WTC11 (cell line): ENCODE results near the gene EGFR. TPM values are rescaled to one million over a fixed set of nuclear protein-coding genes. Genes with fewer than 3 reads are reported as not detected.

Source experiments
- ATF1 ChIP-seq: sonication (generic); formaldehyde crosslinking; IDR thresholded peaks from 2 replicates; pipeline ENCODE4 v1.8.1; 2023; ENCODE audit warnings: mild to moderate bottlenecking, moderate library complexity, missing genetic modification reagents
- CBFB ChIP-seq: sonication (generic); formaldehyde crosslinking; IDR thresholded peaks from 2 replicates; pipeline ENCODE4 v1.8.1; 2022; ENCODE audit warnings: mild to moderate bottlenecking, low read depth, missing genetic modification reagents
- CREB1 ChIP-seq: sonication (generic); formaldehyde crosslinking; IDR thresholded peaks from 2 replicates; pipeline ENCODE4 v1.8.0; 2023; ENCODE audit warnings: mild to moderate bottlenecking, missing genetic modification reagents
- ELF4 ChIP-seq: sonication (generic); formaldehyde crosslinking; IDR thresholded peaks from 2 replicates; pipeline ENCODE4 v1.8.1; 2022; ENCODE audit warnings: low read depth, mild to moderate bottlenecking, moderate library complexity, missing genetic modification reagents
- FOXP1 ChIP-seq: sonication (generic); formaldehyde crosslinking; IDR thresholded peaks from 2 replicates; pipeline ENCODE4 v1.8.0; 2022; ENCODE audit warnings: missing genetic modification reagents, mild to moderate bottlenecking, moderate library complexity, borderline replicate concordance
- GABPB1 ChIP-seq: sonication (generic); formaldehyde crosslinking; IDR thresholded peaks from 2 replicates; pipeline ENCODE4 v1.8.1; 2023; ENCODE audit warnings: mild to moderate bottlenecking, missing genetic modification reagents
- GRHL2 ChIP-seq: fragments of 250-450 bp; sonication (Bioruptor Pico); IDR thresholded peaks from 2 replicates; pipeline ENCODE4 v1.8.0; 2022; ENCODE audit warnings: mild to moderate bottlenecking, moderate library complexity; ENCODE audit not compliant: insufficient replicate concordance, severe bottlenecking
- GTF2I ChIP-seq: fragments of 250-450 bp; sonication (Bioruptor Pico); conservative IDR thresholded peaks from 2 replicates; pipeline ENCODE4 v1.4.0; 2021; ENCODE audit warnings: mild to moderate bottlenecking
- KAT7 ChIP-seq: sonication (generic); formaldehyde crosslinking; IDR thresholded peaks from 2 replicates; pipeline ENCODE4 v1.8.1; 2023; ENCODE audit warnings: missing genetic modification reagents, mild to moderate bottlenecking, borderline replicate concordance
- NFATC4 ChIP-seq: fragments of 250-450 bp; sonication (Bioruptor Pico); IDR thresholded peaks from 2 replicates; pipeline ENCODE4 v1.9.0; 2021; ENCODE audit warnings: mild to moderate bottlenecking
- NFE2L1 ChIP-seq: sonication (generic); formaldehyde crosslinking; IDR thresholded peaks from 2 replicates; pipeline ENCODE4 v1.8.1; 2023; ENCODE audit warnings: missing genetic modification reagents
- NFYB ChIP-seq: sonication (generic); formaldehyde crosslinking; conservative IDR thresholded peaks from 2 replicates; pipeline ENCODE4 v1.8.0; 2022; ENCODE audit warnings: low read depth, missing genetic modification reagents
- NR2C2 ChIP-seq: sonication (generic); formaldehyde crosslinking; IDR thresholded peaks from 2 replicates; pipeline ENCODE4 v1.8.0; 2022; ENCODE audit warnings: mild to moderate bottlenecking, missing genetic modification reagents
- NR3C1 ChIP-seq: sonication (generic); formaldehyde crosslinking; conservative IDR thresholded peaks from 2 replicates; pipeline ENCODE4 v1.8.1; 2023; ENCODE audit warnings: low read depth, mild to moderate bottlenecking, missing genetic modification reagents
- SMAD3 ChIP-seq: sonication (generic); formaldehyde crosslinking; IDR thresholded peaks from 2 replicates; pipeline ENCODE4 v1.8.0; 2022; ENCODE audit warnings: missing genetic modification reagents, mild to moderate bottlenecking, borderline replicate concordance
- ZNF138 ChIP-seq: sonication (generic); formaldehyde crosslinking; conservative IDR thresholded peaks from 2 replicates; pipeline ENCODE4 v1.8.1; 2022; ENCODE audit warnings: mild to moderate bottlenecking, moderate library complexity, missing genetic modification reagents
- ZNF317 ChIP-seq: sonication (generic); formaldehyde crosslinking; IDR thresholded peaks from 2 replicates; pipeline ENCODE4 v1.8.1; 2023; ENCODE audit warnings: low read depth, mild to moderate bottlenecking, moderate library complexity, missing genetic modification reagents, borderline replicate concordance
- total RNA-seq: library from RNA; stranded (reverse); gene quantifications from 3 replicates; pipeline ENCODE4 v1.2.3, GENCODE V29; 2021
- TF ChIP-seq, protein P1 (sequence below): sonication (generic); formaldehyde crosslinking; IDR thresholded peaks from 2 replicates; pipeline ENCODE4 v1.8.0; 2023; ENCODE audit warnings: mild to moderate bottlenecking, missing genetic modification reagents
- TF ChIP-seq, protein P2 (sequence below): fragments of 250-450 bp; sonication (Bioruptor Pico); IDR thresholded peaks from 2 replicates; pipeline ENCODE4 v1.9.0; 2021; ENCODE audit warnings: mild to moderate bottlenecking
- TF ChIP-seq, protein P3 (sequence below): sonication (generic); formaldehyde crosslinking; IDR thresholded peaks from 2 replicates; pipeline ENCODE4 v1.8.0; 2023; ENCODE audit warnings: missing genetic modification reagents
- TF ChIP-seq, protein P4 (sequence below): sonication (generic); formaldehyde crosslinking; IDR thresholded peaks from 2 replicates; pipeline ENCODE4 v1.8.1; 2023; ENCODE audit warnings: mild to moderate bottlenecking, missing genetic modification reagents, moderate library complexity
- TF ChIP-seq, protein P5 (sequence below): sonication (generic); formaldehyde crosslinking; IDR thresholded peaks from 2 replicates; pipeline ENCODE4 v1.8.0; 2022; ENCODE audit warnings: missing genetic modification reagents
- TF ChIP-seq, protein P6 (sequence below): sonication (generic); formaldehyde crosslinking; IDR thresholded peaks from 2 replicates; pipeline ENCODE4 v1.8.0; 2022; ENCODE audit warnings: mild to moderate bottlenecking, missing genetic modification reagents

The EGFR gene
- total RNA-seq, 1 experiment from 2014 or later, result 5.9 TPM

DNA sequence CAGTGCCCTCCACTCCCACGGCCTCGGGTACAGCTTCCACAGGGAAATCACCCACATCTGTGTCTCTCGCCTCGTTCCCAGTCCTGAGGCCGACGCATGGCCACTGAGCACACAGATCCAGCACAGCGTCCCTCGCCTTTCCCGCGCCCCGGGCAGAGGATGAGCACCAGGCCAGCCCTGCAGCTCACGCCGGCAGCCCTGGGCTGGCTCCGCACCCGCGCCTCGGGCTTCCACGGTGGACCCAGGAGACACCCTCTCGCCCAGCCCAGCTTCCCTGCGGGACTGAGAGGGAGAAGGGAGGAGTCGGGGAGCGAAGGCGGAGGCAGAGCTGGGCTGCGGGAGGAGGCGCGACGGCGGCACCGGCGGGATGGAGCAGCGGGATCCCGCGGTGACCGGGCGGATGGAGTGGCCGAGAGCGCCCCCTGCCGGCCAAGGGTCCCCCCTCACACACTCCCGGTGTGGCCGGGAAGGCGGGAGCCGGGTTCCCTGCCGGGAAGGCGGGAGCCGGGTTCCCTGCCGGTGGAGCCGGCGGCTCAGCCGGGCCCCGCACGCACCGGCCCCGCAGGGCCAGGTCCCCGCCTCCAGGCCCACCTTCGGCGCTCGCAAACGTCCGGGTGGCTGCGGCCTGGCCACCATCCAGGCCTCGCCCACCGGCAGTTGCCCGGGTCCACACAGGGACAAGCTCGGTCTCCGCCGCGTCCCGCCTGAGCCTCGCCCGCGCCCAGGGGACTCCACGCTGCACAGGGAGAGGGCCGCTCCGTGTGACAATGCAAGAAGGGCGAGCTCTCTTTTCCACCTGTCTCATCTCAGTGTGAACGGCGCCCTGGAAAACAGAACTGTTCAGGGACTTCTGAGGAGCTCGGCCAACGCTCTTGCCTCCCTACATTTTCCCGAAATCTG lies 236.0 kb downstream of the EGFR start (continued):
- TF ChIP-seq SMAD3 (CRISPR knock-in tag) (peak; percentile 73; the same call in 1 of the 2 replicates), NFYB (no peak), FOXP1 (CRISPR knock-in tag) (peak; percentile 96), CBFB (CRISPR knock-in tag) (no peak), ZNF317 (CRISPR knock-in tag) (no peak), ATF1 (CRISPR knock-in tag) (peak; percentile 60), NFE2L1 (CRISPR knock-in tag) (peak; percentile 57; the same call in 1 of the 2 replicates), KAT7 (CRISPR knock-in tag) (peak; percentile 96; the same call in 1 of the 2 replicates), GRHL2 (CRISPR knock-in tag) (no peak), NR2C2 (CRISPR knock-in tag) (peak; percentile 29; the same call in 1 of the 2 replicates), GABPB1 (CRISPR knock-in tag) (peak; percentile 44; the same call in 1 of the 2 replicates), ZNF138 (CRISPR knock-in tag) (no peak), NFATC4 (CRISPR knock-in tag) (no peak), CREB1 (no peak), ELF4 (0 out of 2 replicates have a peak, but pooled peaks have one; percentile 52), GTF2I (no peak), NR3C1 (CRISPR knock-in tag) (no peak)
- TF ChIP-seq, protein P1, sequence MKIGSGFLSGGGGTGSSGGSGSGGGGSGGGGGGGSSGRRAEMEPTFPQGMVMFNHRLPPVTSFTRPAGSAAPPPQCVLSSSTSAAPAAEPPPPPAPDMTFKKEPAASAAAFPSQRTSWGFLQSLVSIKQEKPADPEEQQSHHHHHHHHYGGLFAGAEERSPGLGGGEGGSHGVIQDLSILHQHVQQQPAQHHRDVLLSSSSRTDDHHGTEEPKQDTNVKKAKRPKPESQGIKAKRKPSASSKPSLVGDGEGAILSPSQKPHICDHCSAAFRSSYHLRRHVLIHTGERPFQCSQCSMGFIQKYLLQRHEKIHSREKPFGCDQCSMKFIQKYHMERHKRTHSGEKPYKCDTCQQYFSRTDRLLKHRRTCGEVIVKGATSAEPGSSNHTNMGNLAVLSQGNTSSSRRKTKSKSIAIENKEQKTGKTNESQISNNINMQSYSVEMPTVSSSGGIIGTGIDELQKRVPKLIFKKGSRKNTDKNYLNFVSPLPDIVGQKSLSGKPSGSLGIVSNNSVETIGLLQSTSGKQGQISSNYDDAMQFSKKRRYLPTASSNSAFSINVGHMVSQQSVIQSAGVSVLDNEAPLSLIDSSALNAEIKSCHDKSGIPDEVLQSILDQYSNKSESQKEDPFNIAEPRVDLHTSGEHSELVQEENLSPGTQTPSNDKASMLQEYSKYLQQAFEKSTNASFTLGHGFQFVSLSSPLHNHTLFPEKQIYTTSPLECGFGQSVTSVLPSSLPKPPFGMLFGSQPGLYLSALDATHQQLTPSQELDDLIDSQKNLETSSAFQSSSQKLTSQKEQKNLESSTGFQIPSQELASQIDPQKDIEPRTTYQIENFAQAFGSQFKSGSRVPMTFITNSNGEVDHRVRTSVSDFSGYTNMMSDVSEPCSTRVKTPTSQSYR (CRISPR knock-in tag), result no peak
- TF ChIP-seq, protein P2, sequence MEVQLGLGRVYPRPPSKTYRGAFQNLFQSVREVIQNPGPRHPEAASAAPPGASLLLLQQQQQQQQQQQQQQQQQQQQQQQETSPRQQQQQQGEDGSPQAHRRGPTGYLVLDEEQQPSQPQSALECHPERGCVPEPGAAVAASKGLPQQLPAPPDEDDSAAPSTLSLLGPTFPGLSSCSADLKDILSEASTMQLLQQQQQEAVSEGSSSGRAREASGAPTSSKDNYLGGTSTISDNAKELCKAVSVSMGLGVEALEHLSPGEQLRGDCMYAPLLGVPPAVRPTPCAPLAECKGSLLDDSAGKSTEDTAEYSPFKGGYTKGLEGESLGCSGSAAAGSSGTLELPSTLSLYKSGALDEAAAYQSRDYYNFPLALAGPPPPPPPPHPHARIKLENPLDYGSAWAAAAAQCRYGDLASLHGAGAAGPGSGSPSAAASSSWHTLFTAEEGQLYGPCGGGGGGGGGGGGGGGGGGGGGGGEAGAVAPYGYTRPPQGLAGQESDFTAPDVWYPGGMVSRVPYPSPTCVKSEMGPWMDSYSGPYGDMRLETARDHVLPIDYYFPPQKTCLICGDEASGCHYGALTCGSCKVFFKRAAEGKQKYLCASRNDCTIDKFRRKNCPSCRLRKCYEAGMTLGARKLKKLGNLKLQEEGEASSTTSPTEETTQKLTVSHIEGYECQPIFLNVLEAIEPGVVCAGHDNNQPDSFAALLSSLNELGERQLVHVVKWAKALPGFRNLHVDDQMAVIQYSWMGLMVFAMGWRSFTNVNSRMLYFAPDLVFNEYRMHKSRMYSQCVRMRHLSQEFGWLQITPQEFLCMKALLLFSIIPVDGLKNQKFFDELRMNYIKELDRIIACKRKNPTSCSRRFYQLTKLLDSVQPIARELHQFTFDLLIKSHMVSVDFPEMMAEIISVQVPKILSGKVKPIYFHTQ (CRISPR knock-in tag), result no peak
- TF ChIP-seq, protein P3, sequence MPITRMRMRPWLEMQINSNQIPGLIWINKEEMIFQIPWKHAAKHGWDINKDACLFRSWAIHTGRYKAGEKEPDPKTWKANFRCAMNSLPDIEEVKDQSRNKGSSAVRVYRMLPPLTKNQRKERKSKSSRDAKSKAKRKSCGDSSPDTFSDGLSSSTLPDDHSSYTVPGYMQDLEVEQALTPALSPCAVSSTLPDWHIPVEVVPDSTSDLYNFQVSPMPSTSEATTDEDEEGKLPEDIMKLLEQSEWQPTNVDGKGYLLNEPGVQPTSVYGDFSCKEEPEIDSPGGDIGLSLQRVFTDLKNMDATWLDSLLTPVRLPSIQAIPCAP (CRISPR knock-in tag), result 0 out of 2 replicates have a peak, but pooled peaks have one; percentile 61
- TF ChIP-seq, protein P4, sequence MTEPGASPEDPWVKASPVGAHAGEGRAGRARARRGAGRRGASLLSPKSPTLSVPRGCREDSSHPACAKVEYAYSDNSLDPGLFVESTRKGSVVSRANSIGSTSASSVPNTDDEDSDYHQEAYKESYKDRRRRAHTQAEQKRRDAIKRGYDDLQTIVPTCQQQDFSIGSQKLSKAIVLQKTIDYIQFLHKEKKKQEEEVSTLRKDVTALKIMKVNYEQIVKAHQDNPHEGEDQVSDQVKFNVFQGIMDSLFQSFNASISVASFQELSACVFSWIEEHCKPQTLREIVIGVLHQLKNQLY (CRISPR knock-in tag), result no peak; the same call in 1 of the 2 replicates
- TF ChIP-seq, protein P5, sequence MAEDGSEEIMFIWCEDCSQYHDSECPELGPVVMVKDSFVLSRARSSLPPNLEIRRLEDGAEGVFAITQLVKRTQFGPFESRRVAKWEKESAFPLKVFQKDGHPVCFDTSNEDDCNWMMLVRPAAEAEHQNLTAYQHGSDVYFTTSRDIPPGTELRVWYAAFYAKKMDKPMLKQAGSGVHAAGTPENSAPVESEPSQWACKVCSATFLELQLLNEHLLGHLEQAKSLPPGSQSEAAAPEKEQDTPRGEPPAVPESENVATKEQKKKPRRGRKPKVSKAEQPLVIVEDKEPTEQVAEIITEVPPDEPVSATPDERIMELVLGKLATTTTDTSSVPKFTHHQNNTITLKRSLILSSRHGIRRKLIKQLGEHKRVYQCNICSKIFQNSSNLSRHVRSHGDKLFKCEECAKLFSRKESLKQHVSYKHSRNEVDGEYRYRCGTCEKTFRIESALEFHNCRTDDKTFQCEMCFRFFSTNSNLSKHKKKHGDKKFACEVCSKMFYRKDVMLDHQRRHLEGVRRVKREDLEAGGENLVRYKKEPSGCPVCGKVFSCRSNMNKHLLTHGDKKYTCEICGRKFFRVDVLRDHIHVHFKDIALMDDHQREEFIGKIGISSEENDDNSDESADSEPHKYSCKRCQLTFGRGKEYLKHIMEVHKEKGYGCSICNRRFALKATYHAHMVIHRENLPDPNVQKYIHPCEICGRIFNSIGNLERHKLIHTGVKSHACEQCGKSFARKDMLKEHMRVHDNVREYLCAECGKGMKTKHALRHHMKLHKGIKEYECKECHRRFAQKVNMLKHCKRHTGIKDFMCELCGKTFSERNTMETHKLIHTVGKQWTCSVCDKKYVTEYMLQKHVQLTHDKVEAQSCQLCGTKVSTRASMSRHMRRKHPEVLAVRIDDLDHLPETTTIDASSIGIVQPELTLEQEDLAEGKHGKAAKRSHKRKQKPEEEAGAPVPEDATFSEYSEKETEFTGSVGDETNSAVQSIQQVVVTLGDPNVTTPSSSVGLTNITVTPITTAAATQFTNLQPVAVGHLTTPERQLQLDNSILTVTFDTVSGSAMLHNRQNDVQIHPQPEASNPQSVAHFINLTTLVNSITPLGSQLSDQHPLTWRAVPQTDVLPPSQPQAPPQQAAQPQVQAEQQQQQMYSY, result no peak
- TF ChIP-seq, protein P6, sequence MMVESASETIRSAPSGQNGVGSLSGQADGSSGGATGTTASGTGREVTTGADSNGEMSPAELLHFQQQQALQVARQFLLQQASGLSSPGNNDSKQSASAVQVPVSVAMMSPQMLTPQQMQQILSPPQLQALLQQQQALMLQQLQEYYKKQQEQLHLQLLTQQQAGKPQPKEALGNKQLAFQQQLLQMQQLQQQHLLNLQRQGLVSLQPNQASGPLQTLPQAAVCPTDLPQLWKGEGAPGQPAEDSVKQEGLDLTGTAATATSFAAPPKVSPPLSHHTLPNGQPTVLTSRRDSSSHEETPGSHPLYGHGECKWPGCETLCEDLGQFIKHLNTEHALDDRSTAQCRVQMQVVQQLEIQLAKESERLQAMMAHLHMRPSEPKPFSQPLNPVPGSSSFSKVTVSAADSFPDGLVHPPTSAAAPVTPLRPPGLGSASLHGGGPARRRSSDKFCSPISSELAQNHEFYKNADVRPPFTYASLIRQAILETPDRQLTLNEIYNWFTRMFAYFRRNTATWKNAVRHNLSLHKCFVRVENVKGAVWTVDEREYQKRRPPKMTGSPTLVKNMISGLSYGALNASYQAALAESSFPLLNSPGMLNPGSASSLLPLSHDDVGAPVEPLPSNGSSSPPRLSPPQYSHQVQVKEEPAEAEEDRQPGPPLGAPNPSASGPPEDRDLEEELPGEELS (CRISPR knock-in tag), result peak; percentile 89
